CD4-positive, alpha-beta T cell (primary cell): ENCODE measurements around the gene HOXC10. TPM values are rescaled to one million over a fixed set of nuclear protein-coding genes. Genes with fewer than 3 reads are reported as not detected.

ENCODE experiments used
- ATAC-seq: fragments of 200-7000 bp; cut with Tn5 transposase; one replicate; pipeline ENCODE4 v1.10.0; 2022; ENCODE audit warnings: mild to moderate bottlenecking; ENCODE audit not compliant: poor library complexity
- CTCF ChIA-PET: fragments of 350-600 bp; sonication (Branson Sonifier 250); formaldehyde crosslinking; loops from one replicate; lab custom pipeline; 2021; ENCODE audit warnings: antibody characterized with exemption, inconsistent platforms; lab: Charles Lee
- POLR2A ChIA-PET: fragments of 350-600 bp; sonication (Branson Sonifier 250); formaldehyde crosslinking; loops from one replicate; lab custom pipeline; 2021; ENCODE audit warnings: antibody characterized with exemption, inconsistent platforms; lab: Charles Lee
- DNase-seq, 14 experiments: peaks; one replicate each; pipeline ENCODE4 v3.0.0-alpha.2; 2013 to 2020; ENCODE audit warnings: mixed read lengths in 2 of 14
- H3K27ac ChIP-seq, 2 donors: one replicate each; pipeline versions ENCODE4 v1.5.1 to v1.7.0; 2013; ENCODE audit warnings: low read length in 2 of 2, low read depth in 1 of 2, mild to moderate bottlenecking in 1 of 2
- H3K27me3 ChIP-seq, 2 experiments: 1 replicate in 1 of 2; 2 replicates in 1 of 2; pipeline versions ENCODE4 v1.6.1 to v1.7.0; 2013; ENCODE audit warnings: low read length in 2 of 2, control low read depth in 1 of 2, mild to moderate bottlenecking in 1 of 2, moderate library complexity in 1 of 2; ENCODE audit not compliant: insufficient read depth in 2 of 2, control insufficient read depth in 1 of 2
- H3K36me3 ChIP-seq: one replicate; pipeline ENCODE4 v1.6.1; 2013; ENCODE audit warnings: low read length, control low read depth; ENCODE audit not compliant: insufficient read depth
- H3K4me1 ChIP-seq: one replicate; pipeline ENCODE4 v1.6.1; 2013; ENCODE audit warnings: low read length, control low read depth; ENCODE audit not compliant: insufficient read depth
- H3K4me3 ChIP-seq: one replicate; pipeline ENCODE4 v1.5.1; 2013; ENCODE audit warnings: mild to moderate bottlenecking, low read length, moderate library complexity
- H3K9me3 ChIP-seq, 2 experiments: 1 replicate in 1 of 2; 2 replicates in 1 of 2; pipeline versions ENCODE4 v1.6.1 to v1.7.0; 2013; ENCODE audit warnings: low read length in 2 of 2, mild to moderate bottlenecking in 2 of 2, control low read depth in 1 of 2, moderate library complexity in 1 of 2; ENCODE audit not compliant: control insufficient read depth in 1 of 2, insufficient read depth in 1 of 2
- H3K27ac Mint-ChIP-seq: one replicate; pipeline ENCODE4 v1.8.0; 2020; ENCODE audit warnings: mixed read lengths
- H3K27me3 Mint-ChIP-seq: one replicate; pipeline ENCODE4 v1.8.0; 2021; ENCODE audit warnings: mixed read lengths
- H3K36me3 Mint-ChIP-seq: one replicate; pipeline ENCODE4 v1.8.0; 2021; ENCODE audit warnings: low read depth, mixed read lengths
- H3K4me1 Mint-ChIP-seq: one replicate; pipeline ENCODE4 v1.8.0; 2021; ENCODE audit warnings: low read depth, mixed read lengths
- H3K4me3 Mint-ChIP-seq: one replicate; pipeline ENCODE4 v1.8.0; 2020; ENCODE audit warnings: mild to moderate bottlenecking, mixed read lengths
- H3K9me3 Mint-ChIP-seq: one replicate; pipeline ENCODE4 v1.8.0; 2020; ENCODE audit warnings: mixed read lengths
- CTCF ChIP-seq: fragments of 200-600 bp; IDR thresholded peaks from one replicate; pipeline ENCODE4 v1.8.0; 2022; ENCODE audit warnings: antibody characterized with exemption, mild to moderate bottlenecking
- intact Hi-C, 2 experiments: fragments of 100-400 bp; cut with DNase I in 1 of 2; cut with micrococcal nuclease in 1 of 2; formaldehyde crosslinking; loops; one replicate each; pipeline versions ENCODE4 v1.15.1 to v1.9.0; 2023 to 2025; cut with DNase I, micrococcal nuclease
- total RNA-seq, 174 experiments: library from RNA in 2 of 174; stranded (reverse) in 2 of 174; gene quantifications; one replicate each; pipeline ENCODE4 v1.2.3 and lab custom pipeline; 2021 to 2026

Gene HOXC10
- total RNA-seq, 2 experiments from 2014 or later = not detected

- H3K27me3 Mint-ChIP-seq = peaks cover 96% of the 10 kb centered on the region
- peaks cover 38% of the 10 kb centered on the region for H3K4me1 Mint-ChIP-seq
- Histone ChIP-seq H3K4me3 (no peak overlapping the region), H3K9me3 (peaks cover 8 to 58% of the 10 kb centered on the region in 2 experiments), H3K4me1 (peaks cover 39% of the 10 kb centered on the region), H3K27me3 (peaks cover 97 to 100% of the 10 kb centered on the region in 2 experiments), H3K27ac (no peak overlapping the region), H3K36me3 (no peaks in the 10 kb centered on the region)
- TF ChIP-seq CTCF = no peak
- no peak overlapping the region for H3K27ac Mint-ChIP-seq
- intact Hi-C loops = no loop called here
- H3K9me3 Mint-ChIP-seq = no peaks in the 10 kb centered on the region
- ATAC-seq (no peak), DNase-seq (no peak)
- H3K36me3 Mint-ChIP-seq = no peaks in the 10 kb centered on the region
- peak overlapping the region; percentile 61 for H3K4me3 Mint-ChIP-seq
- CTCF ChIA-PET = interaction anchor here (1.8 kb wide), 1 partner anchor 19 kb away, joined by 4 read pairs; the partner anchor contains the start of gene HOXC10
- POLR2A ChIA-PET = interaction anchor here (1.5 kb wide), 1 partner anchor 10 kb away, joined by 5 read pairs; no protein-coding TSS in a partner anchor
Measured at GRCh38 chr12:53966085-53966384, 18.9 kb upstream of the HOXC10 start.

- peaks cover 8 to 52% of the 10 kb centered on the region in 2 experiments for H3K9me3 ChIP-seq
- H3K4me3 ChIP-seq = no peak overlapping the region
- Mint-ChIP-seq H3K27ac (no peak overlapping the region), H3K4me1 (peaks cover 38% of the 10 kb centered on the region), H3K4me3 (peak overlapping the region; percentile 61), H3K9me3 (no peaks in the 10 kb centered on the region), H3K27me3 (peaks cover 100% of the 10 kb centered on the region), H3K36me3 (no peaks in the 10 kb centered on the region)
- ChIA-PET POLR2A (interaction anchor here (1.5 kb wide), 1 partner anchor 9 kb away, joined by 5 read pairs; no protein-coding TSS in a partner anchor), CTCF (interaction anchor here (1.8 kb wide), 1 partner anchor 18 kb away, joined by 4 read pairs; the partner anchor contains the start of gene HOXC10)
- H3K27me3 ChIP-seq = peaks cover 97 to 100% of the 10 kb centered on the region in 2 experiments
- no peak overlapping the region for H3K27ac ChIP-seq
- no peak for TF ChIP-seq CTCF
- no peaks in the 10 kb centered on the region for H3K36me3 ChIP-seq
- ATAC-seq = no peak
- no peak for DNase-seq
- intact Hi-C loops = no loop called here
- H3K4me1 ChIP-seq = peaks cover 34% of the 10 kb centered on the region
Measured at GRCh38 chr12:53966385-53967133, 18.4 kb upstream of the HOXC10 start.

DNA sequence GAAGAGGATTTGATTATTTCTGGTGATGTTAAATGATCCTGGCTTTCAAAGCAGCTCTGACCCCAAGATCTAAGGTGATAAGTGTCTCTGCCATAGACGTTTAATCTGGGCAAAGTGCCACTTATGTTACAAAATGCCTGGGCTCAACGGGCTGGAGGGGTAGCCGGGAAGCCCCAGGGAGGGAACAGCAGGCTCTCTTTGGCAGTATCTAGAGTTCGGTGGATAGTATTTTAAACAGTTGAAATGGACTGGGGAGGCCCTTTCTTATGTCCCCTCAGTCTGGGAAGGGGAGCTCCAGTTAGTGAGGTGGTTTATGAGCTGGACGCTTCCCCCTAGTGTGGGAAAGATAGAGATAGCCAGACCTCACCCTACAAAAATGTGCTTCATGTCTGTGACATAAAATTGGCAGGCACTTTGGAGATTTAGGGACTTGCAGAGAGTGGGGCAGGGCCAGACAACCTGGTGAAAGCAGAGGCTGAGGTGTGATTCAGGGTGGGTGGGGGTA is 17.5 kb upstream of the HOXC10 start:
- intact Hi-C loops = no loop called here
- Mint-ChIP-seq H3K27me3 (peaks cover 100% of the 10 kb centered on the region), H3K4me3 (no peak overlapping the region), H3K9me3 (no peaks in the 10 kb centered on the region), H3K36me3 (peaks cover 5% of the 10 kb centered on the region), H3K4me1 (peaks cover 38% of the 10 kb centered on the region), H3K27ac (no peak overlapping the region)
- DNase-seq = no peak
- no peak for TF ChIP-seq CTCF
- H3K27ac ChIP-seq = no peak overlapping the region
- peaks cover 99 to 100% of the 10 kb centered on the region in 2 experiments for H3K27me3 ChIP-seq
- ChIA-PET POLR2A (no interaction called here), CTCF (interaction anchor here (1.8 kb wide), 1 partner anchor 17 kb away, joined by 4 read pairs; the partner anchor contains the start of gene HOXC10)
- H3K4me1 ChIP-seq = peaks cover 34% of the 10 kb centered on the region
- ATAC-seq = no peak
- H3K4me3 ChIP-seq = no peak overlapping the region
- H3K36me3 ChIP-seq = no peaks in the 10 kb centered on the region
- peaks cover 8 to 53% of the 10 kb centered on the region in 2 experiments for H3K9me3 ChIP-seq
